HG03066 (cell line): ENCODE measurements around the gene HEXB.

Experiments
- ATAC-seq: cut with Tn5 transposase; IDR thresholded peaks from one replicate; pipeline ENCODE4 v1.9.1; 2021; ENCODE audit warnings: low read depth; ENCODE audit not compliant: unreplicated experiment

HEXB gene

GRCh38 chr5:74684900-74685851 lies at the start of gene HEXB:
HEXB (plus strand) TSS chr5:74685233; CDS start chr5:74685261, 28 bp downstream.
- peak; percentile 78 for ATAC-seq

GRCh38 chr5:74636149-74636548 lies 48.9 kb upstream of the HEXB start:
- ATAC-seq: no peak

GRCh38 chr5:74636552-74636951 lies 48.5 kb upstream of the HEXB start:
- ATAC-seq: no peak

GRCh38 chr5:74638544-74638969 lies 46.5 kb upstream of the HEXB start:
- no peak for ATAC-seq

GRCh38 chr5:74638970-74639806 lies 45.8 kb upstream of the HEXB start:
- ATAC-seq: peak; percentile 33

GRCh38 chr5:74639807-74640449 lies 45.1 kb upstream of the HEXB start:
- ATAC-seq: peak; percentile 12

GRCh38 chr5:74640450-74640953 lies 44.5 kb upstream of the HEXB start, which contains the start of gene ENC1:
ENC1 (minus strand) TSS chr5:74640728; CDS start chr5:74636485, 4,243 bp downstream.
- ATAC-seq: peak; percentile 58

- ATAC-seq: peak; percentile 20
Measured at GRCh38 chr5:74640954-74641734, 43.9 kb upstream of the HEXB start.

- ATAC-seq: no peak
Measured at GRCh38 chr5:74641735-74642542, 43.1 kb upstream of the HEXB start.

GRCh38 chr5:74642543-74642863 lies 42.5 kb upstream of the HEXB start:
- no peak for ATAC-seq

- no peak for ATAC-seq
Measured at GRCh38 chr5:74643111-74643562, 41.9 kb upstream of the HEXB start.

GRCh38 chr5:74647096-74647495 lies 37.9 kb upstream of the HEXB start:
- no peak for ATAC-seq

- ATAC-seq: peak; percentile 75
Measured at GRCh38 chr5:74648835-74649293, 36.2 kb upstream of the HEXB start.

- ATAC-seq: no peak
Measured at GRCh38 chr5:74649421-74649973, 35.5 kb upstream of the HEXB start.

- ATAC-seq: no peak
Measured at GRCh38 chr5:74651710-74652109, 33.3 kb upstream of the HEXB start.

- ATAC-seq: no peak
Measured at GRCh38 chr5:74652576-74652975, 32.5 kb upstream of the HEXB start.

- no peak for ATAC-seq
Measured at GRCh38 chr5:74653991-74654390, 31.0 kb upstream of the HEXB start.

- ATAC-seq: no peak
Measured at GRCh38 chr5:74655206-74655605, 29.8 kb upstream of the HEXB start.

- no peak for ATAC-seq
Measured at GRCh38 chr5:74655716-74656115, 29.3 kb upstream of the HEXB start.
